Cerebellar nuclear complex (tissue), 1 donor: ENCODE data around the gene ATP9A.
"Not testable (repeated sequence)": the region's sequence is repeated elsewhere in the genome, so short reads cannot be mapped to it uniquely, and the experiment has no call there.

ENCODE experiments used
- DNase-seq, 2 experiments: peaks; one replicate each; lab custom pipeline; 2025; lab: John Stamatoyannopoulos, UW

ATP9A gene

DNA sequence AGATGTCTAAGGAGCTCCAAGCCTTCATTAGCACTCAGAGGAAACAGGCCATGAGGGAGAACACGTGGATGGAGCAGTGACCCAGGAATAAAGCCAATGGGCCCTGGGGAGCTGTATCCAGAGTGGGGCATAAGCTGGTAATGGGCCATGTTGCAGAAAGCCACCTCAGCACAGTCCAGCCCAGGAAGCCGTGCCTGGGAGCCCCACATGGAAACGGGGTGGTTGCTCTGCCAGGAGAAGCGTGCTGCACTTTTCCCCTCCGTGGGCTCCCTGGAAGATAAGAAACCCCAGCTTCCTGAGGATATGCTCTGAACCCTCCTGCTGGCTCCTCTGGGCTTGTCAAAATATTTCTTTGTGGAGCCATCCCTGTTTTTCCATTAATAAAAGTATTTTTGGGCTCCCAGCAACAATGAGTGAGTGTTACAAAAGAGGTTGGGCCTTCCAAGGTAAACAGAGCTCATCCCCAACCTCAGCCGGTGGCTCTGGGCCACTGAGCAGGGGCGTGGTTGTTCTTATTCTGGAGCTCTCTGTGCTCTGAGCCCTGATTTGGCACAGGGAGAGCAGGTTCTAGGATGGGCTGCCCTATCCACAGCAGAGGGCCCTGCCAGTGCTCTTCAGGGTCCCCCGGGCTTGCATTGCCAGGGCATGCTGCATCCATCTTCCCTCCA, 194.5 kb downstream of the ATP9A start:
- DNase-seq, result no peak

DNA sequence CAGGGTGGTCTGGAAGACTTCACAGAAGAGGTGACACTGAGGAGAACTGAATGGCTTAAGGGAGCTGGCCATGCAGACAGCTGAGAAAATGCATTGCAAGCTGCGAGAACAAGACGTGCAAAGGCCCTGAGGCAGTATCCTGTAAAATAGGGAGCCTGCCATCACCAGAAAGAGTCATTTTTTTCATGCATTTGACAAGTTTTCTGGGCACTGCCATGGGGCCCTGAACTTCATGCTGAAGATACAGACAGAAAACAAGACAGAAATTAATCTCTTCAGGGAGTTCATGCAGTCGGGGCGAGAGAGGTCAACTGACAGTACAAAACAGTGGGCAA, 196.8 kb downstream of the ATP9A start:
- DNase-seq, result no peak

- DNase-seq, result no peak
These were observed 197.3 kb downstream of the ATP9A start for GRCh38 chr20:51570739-51571459.

GRCh38 chr20:51569815-51570738, 198.1 kb downstream of the ATP9A start:
- no peak for DNase-seq

DNA sequence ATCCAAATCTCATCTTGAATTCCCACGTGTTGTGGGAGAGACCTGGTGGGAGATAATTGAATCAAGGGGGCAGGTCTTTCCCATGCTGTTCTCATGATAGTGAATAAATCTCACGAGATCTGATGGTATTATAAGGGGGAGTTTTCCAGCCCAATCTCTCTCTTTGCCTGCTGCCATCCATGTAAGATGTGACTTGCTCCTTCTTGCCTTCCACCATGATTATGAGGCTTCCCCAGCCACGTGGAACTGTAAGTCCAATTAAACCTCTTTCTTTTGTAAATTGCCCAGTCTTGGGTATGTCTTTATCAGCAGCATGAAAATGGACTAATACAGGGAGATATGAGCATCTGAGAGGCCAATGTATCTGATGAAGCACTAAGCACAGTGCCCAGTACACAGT, 199.7 kb downstream of the ATP9A start:
- DNase-seq, result not testable (repeated sequence)

DNA sequence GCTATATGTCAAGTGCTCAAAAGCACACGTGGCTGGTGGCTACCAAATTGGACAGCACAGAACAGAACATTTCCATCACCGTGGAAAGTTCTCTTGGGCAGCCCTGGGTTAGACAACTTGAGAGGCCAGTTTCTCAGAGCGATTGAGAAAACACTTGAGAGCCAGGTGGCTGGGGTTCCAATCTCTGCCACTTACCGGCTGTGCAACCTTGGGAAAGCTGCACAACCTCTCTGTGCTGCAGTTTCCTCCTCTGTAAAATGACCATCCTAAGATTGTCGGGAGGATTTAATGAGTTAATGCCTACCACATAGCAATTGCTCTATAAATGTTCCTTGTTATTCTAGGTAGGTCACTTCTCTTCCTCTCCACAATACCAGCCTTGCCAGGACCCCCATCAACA, 200.6 kb downstream of the ATP9A start:
- DNase-seq, result no peak

DNA sequence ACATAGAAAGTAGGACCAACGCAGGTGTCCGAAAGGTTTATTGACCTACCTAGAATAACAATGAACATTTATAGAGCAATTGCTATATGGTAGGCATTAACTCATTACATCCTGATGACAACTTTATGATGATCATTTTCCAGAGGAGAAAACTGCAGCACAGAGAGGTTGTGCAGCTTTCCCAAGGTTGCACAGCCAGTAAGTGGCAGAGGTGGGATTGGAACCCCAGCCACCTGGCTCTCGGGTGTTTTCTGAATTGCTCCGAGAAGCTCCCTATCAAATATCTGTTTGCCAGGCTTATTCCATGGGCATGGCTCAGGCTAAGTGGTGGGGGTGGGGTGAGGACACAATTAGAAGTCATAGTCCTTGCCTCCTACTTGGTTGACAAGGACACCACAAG, 201.6 kb downstream of the ATP9A start:
- no peak for DNase-seq

GRCh38 chr20:51565298-51566144, 202.7 kb downstream of the ATP9A start:
- no peak for DNase-seq

DNA sequence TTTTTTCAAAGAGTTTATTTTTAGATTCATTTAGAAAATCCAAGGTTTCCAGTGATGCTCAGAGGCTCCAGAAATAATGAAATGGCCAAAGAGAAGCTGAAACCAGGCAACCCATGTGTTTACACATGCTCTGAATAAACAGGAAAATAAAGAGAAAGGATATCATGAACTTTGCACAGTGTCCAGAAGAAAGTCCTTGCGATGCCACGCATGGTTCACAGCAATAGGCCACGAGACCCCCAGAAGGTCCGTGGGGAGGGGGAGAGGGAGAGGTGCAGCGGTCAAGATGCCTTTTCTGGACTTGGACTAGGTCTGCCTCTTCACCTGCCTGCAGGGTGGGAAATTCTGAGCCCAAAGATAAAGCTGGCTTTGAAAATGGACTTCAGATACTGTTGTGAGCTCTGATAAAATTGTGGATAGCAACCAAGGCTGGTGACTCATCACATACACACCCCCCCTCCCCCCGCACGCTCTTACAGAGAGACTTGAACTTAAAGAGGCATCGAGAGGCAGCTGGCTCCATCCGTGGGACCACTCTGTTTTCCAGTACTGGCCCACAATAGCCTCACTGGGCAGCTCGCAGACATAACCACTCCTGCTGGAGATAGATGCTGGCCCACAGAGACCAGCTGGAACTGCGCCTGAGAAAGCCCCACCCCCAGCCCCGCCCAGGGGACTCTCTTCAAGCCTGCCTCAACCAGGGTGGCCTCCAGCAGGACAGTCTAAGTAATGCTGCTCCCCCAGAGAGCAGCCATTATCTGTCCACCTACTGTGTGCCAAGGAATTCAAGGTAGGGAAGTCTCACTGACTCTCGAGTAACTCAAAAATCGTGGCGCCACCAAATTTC, 204.5 kb downstream of the ATP9A start:
- no peak for DNase-seq

- DNase-seq, result no peak
These were observed 205.1 kb downstream of the ATP9A start for GRCh38 chr20:51563174-51563485.

DNA sequence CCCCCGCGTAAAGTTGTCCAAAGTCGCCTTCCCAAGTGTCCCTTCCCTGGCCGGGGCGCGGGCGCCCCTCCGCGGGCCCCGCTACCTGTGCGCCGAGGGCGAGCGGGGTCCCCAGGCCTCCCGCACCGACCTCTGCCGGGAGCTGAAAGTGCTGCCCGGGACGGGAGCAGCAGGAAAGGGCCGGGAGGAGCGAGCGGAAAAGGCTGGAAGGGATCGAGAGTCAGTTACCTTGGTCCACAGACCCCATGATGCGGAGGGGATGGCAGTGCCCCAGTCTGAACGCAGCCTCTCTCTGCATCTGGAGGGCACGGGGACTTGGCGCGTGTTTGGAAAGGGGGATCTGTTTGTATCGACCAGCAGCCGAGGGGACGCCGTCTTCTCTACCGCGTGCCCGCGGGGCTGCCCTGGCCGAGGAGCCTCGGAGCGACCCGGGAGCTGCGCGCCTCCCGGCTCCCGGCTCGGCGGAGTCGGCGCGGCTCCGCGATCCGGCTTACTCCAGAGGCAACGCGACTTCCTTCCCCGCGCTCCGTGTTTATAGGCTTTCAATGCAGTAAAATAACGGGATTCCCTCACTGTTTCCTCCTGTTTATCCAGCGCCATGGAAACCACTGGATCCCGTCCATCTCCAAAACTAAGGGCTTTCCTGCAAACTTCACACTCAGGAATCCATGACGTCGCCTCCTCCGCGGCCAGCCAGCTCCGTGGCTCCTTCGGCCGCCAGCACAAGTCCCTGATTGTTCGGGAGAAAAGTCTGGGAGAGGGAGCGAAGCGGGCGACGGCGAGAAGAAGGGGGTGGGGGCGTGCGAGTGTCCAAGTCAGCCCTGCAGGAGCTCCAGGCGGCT, 205.6 kb downstream of the ATP9A start:
- DNase-seq, result no peak

DNA sequence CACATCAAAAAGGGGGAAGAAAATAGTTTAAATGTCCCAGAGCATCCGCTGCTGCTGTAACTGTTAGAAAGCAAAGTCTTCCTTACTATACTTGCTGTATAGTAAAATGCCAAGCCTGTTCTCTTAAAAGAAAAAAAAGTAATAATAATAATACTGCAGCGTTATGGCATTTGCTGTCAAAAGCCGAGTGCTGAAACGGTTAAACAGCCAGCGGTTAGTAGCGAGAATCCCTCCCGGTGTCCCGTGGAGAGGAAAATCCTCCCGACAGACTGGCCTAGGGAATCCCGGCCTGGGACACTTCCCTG, 206.2 kb downstream of the ATP9A start:
- DNase-seq, result no peak

GRCh38 chr20:51560550-51561307, 207.5 kb downstream of the ATP9A start:
- no peak for DNase-seq

DNA sequence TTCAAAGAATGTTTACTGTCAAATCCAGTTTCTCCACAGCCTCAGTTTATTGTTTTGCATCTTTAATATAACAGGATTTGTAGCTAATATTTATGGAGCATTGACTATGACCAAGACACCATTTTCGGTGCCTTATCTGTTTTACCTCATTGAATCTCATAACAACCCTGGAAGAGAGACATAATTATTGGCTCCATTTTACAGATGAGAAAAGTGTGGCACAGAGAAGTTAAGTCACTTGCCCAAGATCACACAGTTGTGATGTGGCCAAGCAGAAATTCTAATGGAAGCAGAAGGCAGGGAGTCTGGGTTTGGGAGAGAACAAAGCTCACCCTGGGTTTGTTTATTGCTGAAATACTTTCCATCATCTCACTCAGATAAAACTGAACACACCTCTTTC, 208.1 kb downstream of the ATP9A start:
- DNase-seq, result no peak

GRCh38 chr20:51554538-51555165, 213.5 kb downstream of the ATP9A start:
- no peak for DNase-seq

DNA sequence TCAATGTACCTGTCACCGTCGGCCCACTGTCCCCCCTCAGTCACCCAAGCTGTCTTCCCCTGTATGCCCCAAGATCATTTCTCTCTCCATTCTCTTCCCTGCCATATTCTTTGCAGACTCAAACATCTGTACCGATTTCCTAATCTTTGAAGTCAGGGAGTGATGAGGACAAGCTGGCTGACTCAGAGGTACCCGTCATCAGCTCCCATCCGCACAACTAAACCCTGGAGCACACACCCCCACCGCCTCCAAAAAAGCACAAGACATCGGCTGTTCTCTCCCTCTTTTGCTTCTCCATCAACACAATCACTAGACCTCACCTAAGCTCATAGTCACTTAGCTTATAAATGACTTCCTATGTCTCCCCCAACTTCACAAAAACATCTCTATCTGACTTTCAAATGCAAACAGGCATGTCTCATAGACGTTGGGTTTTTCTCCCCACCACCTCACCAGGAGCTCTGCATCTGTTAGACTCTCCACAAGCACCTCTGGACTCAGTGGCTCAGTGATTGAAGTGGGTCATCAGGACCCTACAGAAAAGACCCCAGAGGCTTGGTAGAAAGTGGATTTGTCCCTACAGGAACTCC, 214.2 kb downstream of the ATP9A start:
- no peak for DNase-seq

DNA sequence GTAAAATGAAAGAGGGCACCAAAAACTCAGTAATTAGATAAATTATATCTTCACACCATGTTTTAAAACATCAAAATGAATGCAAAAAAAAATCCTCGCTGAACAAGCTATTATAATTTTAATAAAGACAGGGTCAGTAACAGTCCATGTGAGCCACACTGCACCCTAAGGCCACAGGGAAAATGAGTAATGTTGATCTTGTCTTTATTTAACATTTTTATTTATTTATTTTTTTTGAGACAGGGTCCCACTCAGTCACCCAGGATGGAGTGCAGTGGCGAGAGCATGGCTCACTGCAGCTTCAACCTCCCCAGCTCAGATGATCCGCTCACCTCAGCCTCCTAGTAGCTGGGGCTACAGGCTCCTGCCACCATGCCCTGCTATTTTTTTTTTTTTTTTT, 217.0 kb downstream of the ATP9A start:
- no peak for DNase-seq

DNA sequence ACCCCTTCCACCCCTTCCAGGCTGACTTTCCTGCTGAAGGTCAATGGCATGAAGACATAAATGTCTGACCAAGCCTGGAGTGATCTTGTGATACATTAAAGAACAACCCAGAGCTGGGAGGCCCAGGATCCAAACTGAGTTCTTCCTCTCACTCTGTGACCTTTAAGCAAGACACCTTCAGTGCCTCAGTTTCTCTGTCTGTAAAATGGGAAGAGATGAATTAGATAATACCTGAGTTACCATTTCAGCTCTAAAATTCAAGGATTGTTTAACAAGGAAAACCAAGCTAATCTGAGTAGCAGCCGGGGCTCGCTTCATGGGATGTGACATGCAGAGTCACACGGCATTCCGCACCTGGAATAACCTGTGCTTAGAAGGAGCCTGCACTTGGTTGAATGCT, 218.7 kb downstream of the ATP9A start:
- DNase-seq, result no peak

- DNase-seq, result no peak
These were observed 220.2 kb downstream of the ATP9A start for GRCh38 chr20:51547951-51548350.
